ENCODE measurements around the gene HTRA2. TPM values are rescaled to one million over a fixed set of nuclear protein-coding genes. Genes with fewer than 3 reads are reported as not detected.
"Not testable (repeated sequence)": the region's sequence is repeated elsewhere in the genome, so short reads cannot be mapped to it uniquely, and the experiment has no call there.

The HTRA2 gene
- total and polyA plus RNA-seq, 4 donors = 13.3 to 81.8 (median 18.5) TPM

DNA sequence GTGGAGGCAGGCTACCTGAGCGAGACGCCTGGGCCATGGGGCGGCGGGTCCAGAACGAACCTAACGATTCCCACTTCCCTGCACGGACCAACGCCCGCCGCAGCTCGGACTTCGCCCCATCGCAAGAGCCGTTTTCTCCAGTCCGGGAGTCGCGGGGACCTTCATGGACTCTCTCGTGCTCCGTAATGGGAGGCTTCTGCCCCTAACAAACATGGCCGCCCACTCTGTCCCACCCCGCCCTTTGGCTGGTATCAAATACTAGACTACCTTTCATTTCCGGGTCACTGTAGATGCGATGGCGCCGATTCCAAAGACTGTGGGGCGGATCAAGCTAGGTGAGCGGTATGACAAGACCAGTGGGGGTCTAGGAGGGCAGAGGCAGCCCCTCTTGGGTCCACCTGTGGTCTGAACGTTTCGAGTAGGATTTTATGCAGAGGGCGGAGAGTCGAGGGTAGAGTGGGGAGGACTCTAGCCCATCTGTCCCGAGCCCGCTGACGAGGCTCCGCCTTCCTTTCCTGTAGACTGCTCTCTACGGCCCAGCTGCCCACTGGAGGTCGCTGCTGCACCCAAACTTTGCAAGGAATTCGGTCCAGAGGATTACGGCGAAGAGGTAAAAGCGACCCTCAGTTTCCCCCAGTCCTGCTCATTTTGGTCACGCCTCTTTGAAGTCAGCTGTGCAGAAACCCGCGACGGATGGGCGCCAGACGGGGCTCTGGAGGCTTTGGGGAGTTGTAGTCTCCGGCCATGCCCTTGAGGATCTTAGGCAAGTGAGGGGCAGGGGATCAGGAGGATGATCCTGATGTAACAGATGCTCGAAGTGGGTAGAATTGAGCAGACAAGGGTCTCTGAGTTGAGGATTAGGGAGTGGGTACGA lies 46.7 kb upstream of the HTRA2 start, which contains the start of the genes CCDC142 and TTC31:
TSS of gene CCDC142 (minus strand) at position 198 of the 874 bp plus-strand sequence. CDS start at position 37, 161 bp downstream.
TSS of gene TTC31 (plus strand) at position 281 of the 874 bp plus-strand sequence. CDS start at position 296, 15 bp downstream.
- H3K27ac ChIP-seq (ENCODE audit: low read depth in 1 of 2, low read length in 2 of 2) = peak within 1 kb of the TSS; percentile 82 to 84
- peaks cover 0 to 7% (median 0%) of the 10 kb centered on the region in 4 donors for H3K36me3 ChIP-seq (ENCODE audit: control insufficient read depth in 4 of 4, insufficient read depth in 3 of 4, low read depth in 1 of 4, low read length in 3 of 4)
- no peaks in the 10 kb centered on the region for H3K9me3 ChIP-seq (ENCODE audit: control insufficient read depth in 4 of 4, low read length in 3 of 4)
- peak within 1 kb of the TSS; percentile 67 to 95 (median 94) for H3K4me3 ChIP-seq (ENCODE audit: low read depth in 1 of 3, low read length in 3 of 3)
- peak within 1 kb of the TSS; percentile 57 to 63 for H3K9ac ChIP-seq (ENCODE audit: low read depth in 1 of 2, low read length in 2 of 2)
- WGBS = under 1% methylated on average over 50 of the region's 50 CpGs
- no peaks in the 10 kb centered on the region for H3K27me3 ChIP-seq (ENCODE audit: control insufficient read depth in 4 of 4, insufficient read depth in 4 of 4, low read length in 3 of 4)
- H3K4me1 ChIP-seq (ENCODE audit: control insufficient read depth in 4 of 4, insufficient read depth in 4 of 4, low read length in 3 of 4) = peaks cover 10 to 45% (median 37%) of the 10 kb centered on the region in 4 donors
- peak; percentile 76 for TF ChIP-seq HNF4G (IDR thresholded peaks at IDR 0.05)
- TF ChIP-seq JUND (IDR thresholded peaks at IDR 0.05) = peak in 1 of 2 donors; percentile 9
- peak; percentile 92 for TF ChIP-seq NR2F2 (IDR thresholded peaks at IDR 0.05)
- TF ChIP-seq RXRA (IDR thresholded peaks at IDR 0.05) = peak; percentile 74 to 83
- peak; percentile 83 for TF ChIP-seq SP1 (IDR thresholded peaks at IDR 0.05)
- TF ChIP-seq FOXA1 (IDR thresholded peaks at IDR 0.05) = no peak
- TF ChIP-seq, protein P1, sequence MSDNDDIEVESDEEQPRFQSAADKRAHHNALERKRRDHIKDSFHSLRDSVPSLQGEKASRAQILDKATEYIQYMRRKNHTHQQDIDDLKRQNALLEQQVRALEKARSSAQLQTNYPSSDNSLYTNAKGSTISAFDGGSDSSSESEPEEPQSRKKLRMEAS (IDR thresholded peaks at IDR 0.05) = peak; percentile 80
- TF ChIP-seq, protein P2, sequence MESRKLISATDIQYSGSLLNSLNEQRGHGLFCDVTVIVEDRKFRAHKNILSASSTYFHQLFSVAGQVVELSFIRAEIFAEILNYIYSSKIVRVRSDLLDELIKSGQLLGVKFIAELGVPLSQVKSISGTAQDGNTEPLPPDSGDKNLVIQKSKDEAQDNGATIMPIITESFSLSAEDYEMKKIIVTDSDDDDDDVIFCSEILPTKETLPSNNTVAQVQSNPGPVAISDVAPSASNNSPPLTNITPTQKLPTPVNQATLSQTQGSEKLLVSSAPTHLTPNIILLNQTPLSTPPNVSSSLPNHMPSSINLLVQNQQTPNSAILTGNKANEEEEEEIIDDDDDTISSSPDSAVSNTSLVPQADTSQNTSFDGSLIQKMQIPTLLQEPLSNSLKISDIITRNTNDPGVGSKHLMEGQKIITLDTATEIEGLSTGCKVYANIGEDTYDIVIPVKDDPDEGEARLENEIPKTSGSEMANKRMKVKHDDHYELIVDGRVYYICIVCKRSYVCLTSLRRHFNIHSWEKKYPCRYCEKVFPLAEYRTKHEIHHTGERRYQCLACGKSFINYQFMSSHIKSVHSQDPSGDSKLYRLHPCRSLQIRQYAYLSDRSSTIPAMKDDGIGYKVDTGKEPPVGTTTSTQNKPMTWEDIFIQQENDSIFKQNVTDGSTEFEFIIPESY (IDR thresholded peaks at IDR 0.05) = peak; percentile 97
- TF ChIP-seq, protein P3, sequence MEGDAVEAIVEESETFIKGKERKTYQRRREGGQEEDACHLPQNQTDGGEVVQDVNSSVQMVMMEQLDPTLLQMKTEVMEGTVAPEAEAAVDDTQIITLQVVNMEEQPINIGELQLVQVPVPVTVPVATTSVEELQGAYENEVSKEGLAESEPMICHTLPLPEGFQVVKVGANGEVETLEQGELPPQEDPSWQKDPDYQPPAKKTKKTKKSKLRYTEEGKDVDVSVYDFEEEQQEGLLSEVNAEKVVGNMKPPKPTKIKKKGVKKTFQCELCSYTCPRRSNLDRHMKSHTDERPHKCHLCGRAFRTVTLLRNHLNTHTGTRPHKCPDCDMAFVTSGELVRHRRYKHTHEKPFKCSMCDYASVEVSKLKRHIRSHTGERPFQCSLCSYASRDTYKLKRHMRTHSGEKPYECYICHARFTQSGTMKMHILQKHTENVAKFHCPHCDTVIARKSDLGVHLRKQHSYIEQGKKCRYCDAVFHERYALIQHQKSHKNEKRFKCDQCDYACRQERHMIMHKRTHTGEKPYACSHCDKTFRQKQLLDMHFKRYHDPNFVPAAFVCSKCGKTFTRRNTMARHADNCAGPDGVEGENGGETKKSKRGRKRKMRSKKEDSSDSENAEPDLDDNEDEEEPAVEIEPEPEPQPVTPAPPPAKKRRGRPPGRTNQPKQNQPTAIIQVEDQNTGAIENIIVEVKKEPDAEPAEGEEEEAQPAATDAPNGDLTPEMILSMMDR (IDR thresholded peaks at IDR 0.05; ENCODE audit: low read depth, low read length, missing input control) = peak; percentile 91
- TF ChIP-seq REST (IDR thresholded peaks at IDR 0.05) = no peak
- no peak for TF ChIP-seq FOXA2 (IDR thresholded peaks at IDR 0.05)
- TF ChIP-seq RAD21 (IDR thresholded peaks at IDR 0.05) = peak; percentile 89 to 92
- TF ChIP-seq ATF3 (IDR thresholded peaks at IDR 0.05) = peak; percentile 48
- no peak for TF ChIP-seq EGR1 (IDR thresholded peaks at IDR 0.05; ENCODE audit: low read depth in 2 of 2)
- peak; percentile 81 for TF ChIP-seq TAF1 (conservative IDR thresholded peaks at IDR 0.05)
- peak; percentile 100 for TF ChIP-seq YY1 (IDR thresholded peaks at IDR 0.05)
- TF ChIP-seq HNF4A (conservative IDR thresholded peaks at IDR 0.05) = peak; percentile 90 to 92
- peak; percentile 88 to 98 for TF ChIP-seq GABPA (IDR thresholded peaks at IDR 0.05 in 1 of 2, conservative IDR thresholded peaks at IDR 0.05 in 1 of 2)
- DNase-seq (ENCODE audit: low spot score) = peak; percentile 94

DNA sequence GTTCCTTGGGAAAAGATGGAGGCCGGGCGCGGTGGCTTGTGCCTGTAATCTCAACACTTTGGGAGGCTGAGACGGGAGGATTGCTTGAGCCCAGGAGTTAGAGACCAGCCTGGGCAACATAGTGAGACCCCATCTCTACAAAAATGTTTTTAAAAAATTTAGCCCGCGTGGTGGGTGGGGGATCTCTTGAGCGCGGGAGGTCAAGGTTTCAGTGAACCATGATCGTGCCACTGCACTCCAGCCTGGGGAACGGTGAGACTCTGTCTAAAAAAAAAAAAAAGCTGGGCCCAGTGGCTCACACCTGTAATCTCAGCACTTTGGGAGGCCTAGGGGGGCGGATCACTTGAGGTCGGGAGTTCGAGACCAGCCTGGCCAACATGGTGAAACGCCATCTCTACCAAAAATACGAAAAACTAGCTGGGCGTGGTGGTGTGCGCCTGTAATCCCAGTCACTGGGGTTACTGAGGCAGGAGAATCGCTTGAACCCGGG lies 46.0 kb upstream of the HTRA2 start:
- Histone ChIP-seq H3K4me1 (ENCODE audit: control insufficient read depth in 4 of 4, insufficient read depth in 4 of 4, low read length in 3 of 4) (peaks cover 14 to 52% (median 43%) of the 10 kb centered on the region in 4 donors), H3K9ac (ENCODE audit: low read depth in 1 of 2, low read length in 2 of 2) (peak overlapping the region; percentile 6 to 63), H3K4me3 (ENCODE audit: low read depth in 1 of 3, low read length in 3 of 3) (peak overlapping the region; percentile 67 to 95 (median 94)), H3K27ac (ENCODE audit: low read depth in 1 of 2, low read length in 2 of 2) (peak overlapping the region in 1 of 2 donors; percentile 84)
- not testable (repeated sequence) for DNase-seq (ENCODE audit: low spot score); H3K27me3 ChIP-seq (ENCODE audit: control insufficient read depth in 4 of 4, insufficient read depth in 4 of 4, low read length in 3 of 4); H3K9me3 ChIP-seq (ENCODE audit: control insufficient read depth in 4 of 4, low read length in 3 of 4); H3K36me3 ChIP-seq (ENCODE audit: control insufficient read depth in 4 of 4, insufficient read depth in 3 of 4, low read depth in 1 of 4, low read length in 3 of 4)
- 71% methylated on average over 19 of the region's 19 CpGs for WGBS

All from liver (tissue), 9 donors.